Activated T-cell treated with anti-CD3 and anti-CD28 coated beads for 1 hour (primary cell): Measurements from ENCODE around the gene PPT1.

Experiments used
- DNase-seq: peaks from one replicate; pipeline ENCODE4 v3.0.0-alpha.2; 2020; ENCODE audit warnings: low read depth

The PPT1 gene

GRCh38 chr1:40092706-40093639 is 4.1 kb downstream of the PPT1 start:
- no peak for DNase-seq

- DNase-seq, result no peak
These were observed 4.8 kb downstream of the PPT1 start for GRCh38 chr1:40092241-40092640.

- DNase-seq, result no peak
These were observed 6.2 kb downstream of the PPT1 start for GRCh38 chr1:40090652-40091355.

- peak; percentile 4 for DNase-seq
These were observed 12.3 kb downstream of the PPT1 start for GRCh38 chr1:40084750-40085149.

GRCh38 chr1:40081871-40082270 is 15.2 kb downstream of the PPT1 start:
- DNase-seq, result no peak

GRCh38 chr1:40079774-40080400 is 17.2 kb downstream of the PPT1 start:
- no peak for DNase-seq

- peak; percentile 23 for DNase-seq
These were observed 18.3 kb downstream of the PPT1 start for GRCh38 chr1:40078512-40079333.

GRCh38 chr1:40076895-40077312 is 20.1 kb downstream of the PPT1 start:
- DNase-seq, result no peak

- no peak for DNase-seq
These were observed 21.8 kb downstream of the PPT1 start for GRCh38 chr1:40075266-40075665.

- DNase-seq, result no peak
These were observed 24.0 kb downstream of the PPT1 start for GRCh38 chr1:40073062-40073461.

- DNase-seq, result no peak
These were observed 24.9 kb downstream of the PPT1 start for GRCh38 chr1:40072142-40072541.

GRCh38 chr1:40067851-40068250 is 29.2 kb downstream of the PPT1 start:
- DNase-seq, result no peak

GRCh38 chr1:40067023-40067422 is 30.0 kb downstream of the PPT1 start:
- DNase-seq, result no peak

GRCh38 chr1:40064797-40065499 is 32.1 kb downstream of the PPT1 start:
- no peak for DNase-seq

- no peak for DNase-seq
These were observed 36.9 kb downstream of the PPT1 start for GRCh38 chr1:40059960-40060750.

- DNase-seq, result no peak
These were observed 37.6 kb downstream of the PPT1 start for GRCh38 chr1:40059338-40059959.

- DNase-seq, result no peak
These were observed 38.4 kb downstream of the PPT1 start for GRCh38 chr1:40058453-40059337.

- no peak for DNase-seq
These were observed 39.0 kb downstream of the PPT1 start for GRCh38 chr1:40058097-40058452.
